ENCODE measurements around the gene ITGAL. TPM values are rescaled to one million over a fixed set of nuclear protein-coding genes. Genes with fewer than 3 reads are reported as not detected.

ITGAL gene
- total RNA-seq, 1 experiment from 2014 or later = not detected

DNA sequence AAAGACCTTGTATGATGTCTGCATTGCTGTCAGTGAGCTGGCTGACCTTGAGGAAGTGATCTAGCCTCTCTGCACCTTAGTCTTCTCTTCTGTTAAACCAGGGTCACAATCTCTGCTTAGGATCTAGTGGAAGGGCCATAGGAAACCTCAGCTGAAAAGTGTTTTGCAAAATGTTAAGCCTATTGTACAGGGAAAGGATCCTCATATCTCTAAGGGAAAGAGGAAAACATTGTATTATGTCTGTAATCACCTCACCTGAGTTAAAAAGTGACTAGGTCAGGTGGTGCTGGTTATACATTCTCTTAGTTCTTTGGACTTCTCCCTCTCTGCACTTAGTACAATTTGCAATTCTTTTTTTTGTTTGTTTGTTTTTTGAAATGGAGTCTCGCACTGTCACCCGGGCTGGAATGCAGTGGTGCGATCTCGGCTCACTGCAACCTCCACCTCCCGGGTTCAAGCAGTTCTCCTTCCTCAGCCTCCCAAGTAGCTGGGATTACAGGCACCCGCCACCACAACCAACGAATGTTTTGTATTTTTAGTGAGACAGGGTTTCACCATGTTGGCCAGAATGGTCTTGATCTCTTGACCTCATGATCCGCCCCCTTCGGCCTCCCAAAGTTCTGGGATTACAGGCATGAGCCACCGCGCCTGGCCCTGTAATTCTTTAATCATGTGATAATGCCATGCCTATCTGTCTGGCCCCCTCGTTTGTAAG, 24.9 kb upstream of the ITGAL start:
- no peak overlapping the region for H2AFZ ChIP-seq (ENCODE audit: low read length)
- H2AK5ac ChIP-seq (ENCODE audit: insufficient read length, low read length) = no peak overlapping the region
- H3K4me3 Mint-ChIP-seq = no peak overlapping the region; a peak in 1 of 5 replicates
- no peak overlapping the region for H4K8ac ChIP-seq (replicated peaks; ENCODE audit: insufficient read length, low read depth, low read length)
- H4K5ac ChIP-seq (ENCODE audit: insufficient read length, low read depth, low read length) = no peak overlapping the region
- H3K56ac ChIP-seq (ENCODE audit: insufficient read length, low read depth, low read length) = no peak overlapping the region
- H3K36me3 Mint-ChIP-seq (ENCODE audit: insufficient read depth in 1 of 3, low read depth in 3 of 3) = peaks cover 15 to 27% (median 23%) of the 10 kb centered on the region in 3 experiments
- H4K91ac ChIP-seq (ENCODE audit: insufficient read length, low read depth, low read length) = no peak overlapping the region
- no CpG with 5 or more reads among the region's 12 CpGs for WGBS (ENCODE audit: extremely low coverage, insufficient read length, low lambda C conversion rate)
- no peak for DNase-seq
- no peak overlapping the region for H2BK15ac ChIP-seq (ENCODE audit: low read depth, low read length)
- H4K20me1 ChIP-seq (ENCODE audit: control insufficient read depth, insufficient read depth, insufficient read length) = no peaks in the 10 kb centered on the region
- no peak overlapping the region for H3K4me2 ChIP-seq (ENCODE audit: insufficient read depth, insufficient read length, low read length)
- peaks cover 3% of the 10 kb centered on the region; the same call in 1 of the 2 replicates for H3K4me1 ChIP-seq (ENCODE audit: insufficient read depth, low read length)
- no peaks in the 10 kb centered on the region for H3K27me3 ChIP-seq (ENCODE audit: insufficient read depth, low read length)
- H3K18ac ChIP-seq (ENCODE audit: insufficient read length, low read depth, low read length) = no peak overlapping the region
- no peak for TF ChIP-seq CTCF (conservative IDR thresholded peaks at IDR 0.05)
- no peak overlapping the region for H3K14ac ChIP-seq (ENCODE audit: insufficient read depth, low read length)
- H3K4ac ChIP-seq (ENCODE audit: low read depth, low read length) = no peak overlapping the region
- H3K9me3 ChIP-seq (ENCODE audit: control insufficient read depth, low read depth, low read length) = no peaks in the 10 kb centered on the region
- no peak overlapping the region for H2BK20ac ChIP-seq (ENCODE audit: low read depth, low read length, poor library complexity, severe bottlenecking)
- H3K27ac Mint-ChIP-seq = no peak overlapping the region
- H3T11ph ChIP-seq (ENCODE audit: low read length) = no peak overlapping the region
- H2BK120ac ChIP-seq (ENCODE audit: low read depth, low read length, poor library complexity, severe bottlenecking) = no peak overlapping the region
- H3K23me2 ChIP-seq (ENCODE audit: insufficient read length, low read depth, low read length, poor library complexity, severe bottlenecking) = peaks cover 5% of the 10 kb centered on the region
- H3K9me3 Mint-ChIP-seq = peaks cover 6 to 10% of the 10 kb centered on the region in 2 experiments; a peak in 3 of 5 replicates
- H2BK5ac ChIP-seq (ENCODE audit: insufficient read length, low read length) = no peak overlapping the region
- H3K79me1 ChIP-seq (ENCODE audit: insufficient read depth, low read depth, low read length, poor library complexity, severe bottlenecking) = no peaks in the 10 kb centered on the region
- H3K23ac ChIP-seq (ENCODE audit: insufficient read length, low read depth, low read length) = no peak overlapping the region
- H3K79me2 ChIP-seq (ENCODE audit: insufficient read depth, low read length) = no peaks in the 10 kb centered on the region; the same call in 1 of the 2 replicates
- H2BK12ac ChIP-seq (ENCODE audit: insufficient read length, low read depth, low read length) = no peak overlapping the region
- H3K27ac ChIP-seq (ENCODE audit: insufficient read length, low read depth, low read length) = no peak overlapping the region
- H3K4me1 Mint-ChIP-seq = peaks cover 14 to 18% of the 10 kb centered on the region in 2 experiments
- no peak overlapping the region for H3K9ac ChIP-seq (ENCODE audit: extremely low read depth, insufficient read length, low read length)
- peaks cover 20% of the 10 kb centered on the region for H3K27me3 Mint-ChIP-seq (ENCODE audit: low read depth)

All from H9 (cell line).